HEK293T (cell line): ENCODE results near the gene SEZ6.

ENCODE experiments used
- BHLHE40 ChIP-seq: fragments of 450-650 bp; IDR thresholded peaks from 2 replicates; pipeline ENCODE4 v1.6.1; 2016; ENCODE audit warnings: mild to moderate bottlenecking, moderate library complexity, borderline replicate concordance
- ELF4 ChIP-seq: fragments of 450-650 bp; IDR thresholded peaks from 2 replicates; pipeline ENCODE4 v1.6.1; 2017; ENCODE audit warnings: antibody characterized with exemption
- FOXK2 ChIP-seq: fragments of 450-650 bp; IDR thresholded peaks from 2 replicates; pipeline ENCODE4 v1.6.1; 2016; ENCODE audit warnings: mild to moderate bottlenecking
- NFRKB ChIP-seq: fragments of 450-650 bp; IDR thresholded peaks from 2 replicates; pipeline ENCODE4 v1.6.1; 2016; ENCODE audit warnings: mild to moderate bottlenecking, moderate library complexity
- SUZ12 ChIP-seq: fragments of 450-650 bp; IDR thresholded peaks from 2 replicates; pipeline ENCODE4 v1.6.1; 2016; ENCODE audit warnings: mild to moderate bottlenecking
- TARDBP ChIP-seq: fragments of 450-650 bp; IDR thresholded peaks from 2 replicates; pipeline ENCODE4 v1.6.1; 2016
- ZNF384 ChIP-seq: fragments of 450-650 bp; IDR thresholded peaks from 2 replicates; pipeline ENCODE4 v1.6.1; 2016

GRCh38 chr17:28917465-28917864 lies 88.4 kb downstream of the SEZ6 start:
- no peak for TF ChIP-seq ELF4
- TF ChIP-seq SUZ12 = no peak
- no peak for TF ChIP-seq TARDBP
- TF ChIP-seq BHLHE40 = no peak
- TF ChIP-seq ZNF384 = no peak
- TF ChIP-seq NFRKB = no peak
- no peak for TF ChIP-seq FOXK2
